ENCODE measurements around the gene PPCS.

GRCh38 chr1:42414551-42415496, 41.5 kb upstream of the PPCS start:
- no peak for TF ChIP-seq GABPB1 (CRISPR knock-in tag; IDR thresholded peaks at IDR 0.05)
- no peak for TF ChIP-seq NFIC (IDR thresholded peaks at IDR 0.05)
- TF ChIP-seq CTBP1 (IDR thresholded peaks at IDR 0.05; ENCODE audit: borderline replicate concordance), result no peak
- no peak for TF ChIP-seq MEF2D (tag; conservative IDR thresholded peaks at IDR 0.05; ENCODE audit: low read depth)
- TF ChIP-seq NCOA6 (IDR thresholded peaks at IDR 0.05), result no peak
- no peak for TF ChIP-seq FOXJ2 (tag; IDR thresholded peaks at IDR 0.05)
- no peak for TF ChIP-seq GABPA (tag; conservative IDR thresholded peaks at IDR 0.05; ENCODE audit: low read depth)
- TF ChIP-seq CTCF (IDR thresholded peaks at IDR 0.05 in 2 of 3, conservative IDR thresholded peaks at IDR 0.05 in 1 of 3; ENCODE audit: insufficient read depth in 2 of 3, low read depth in 1 of 3, low read length in 3 of 3), result no peak
- TF ChIP-seq MAFK (IDR thresholded peaks at IDR 0.05; ENCODE audit: low read length), result no peak

All from K562 (cell line).